GM19025 (cell line): ENCODE measurements around the gene KAZN.

Experiments used
- ATAC-seq: cut with Tn5 transposase; IDR thresholded peaks from one replicate; pipeline ENCODE4 v1.9.1; 2021; ENCODE audit warnings: mild to moderate bottlenecking, low read depth, moderate library complexity; ENCODE audit not compliant: unreplicated experiment

The KAZN gene

GRCh38 chr1:14705824-14706223 lies 107.3 kb downstream of the KAZN start:
- ATAC-seq, result no peak

- ATAC-seq, result no peak
Observed at GRCh38 chr1:14706631-14707030, 108.1 kb downstream of the KAZN start.

GRCh38 chr1:14707531-14708445 lies 109.3 kb downstream of the KAZN start:
- ATAC-seq, result no peak

GRCh38 chr1:14710331-14710730 lies 111.8 kb downstream of the KAZN start:
- ATAC-seq, result no peak

GRCh38 chr1:14712136-14712535 lies 113.7 kb downstream of the KAZN start:
- no peak for ATAC-seq

- no peak for ATAC-seq
Observed at GRCh38 chr1:14713077-14713476, 114.6 kb downstream of the KAZN start.

GRCh38 chr1:14715266-14715665 lies 116.8 kb downstream of the KAZN start:
- ATAC-seq, result no peak

GRCh38 chr1:14715802-14716201 lies 117.3 kb downstream of the KAZN start:
- no peak for ATAC-seq

- no peak for ATAC-seq
Observed at GRCh38 chr1:14716474-14716873, 118.0 kb downstream of the KAZN start.

GRCh38 chr1:14718476-14718875 lies 120.0 kb downstream of the KAZN start:
- no peak for ATAC-seq

GRCh38 chr1:14723401-14723800 lies 124.9 kb downstream of the KAZN start:
- no peak for ATAC-seq

- ATAC-seq, result no peak
Observed at GRCh38 chr1:14724246-14724645, 125.8 kb downstream of the KAZN start.

GRCh38 chr1:14724678-14725077 lies 126.2 kb downstream of the KAZN start:
- no peak for ATAC-seq

- ATAC-seq, result no peak
Observed at GRCh38 chr1:14725238-14725637, 126.8 kb downstream of the KAZN start.

GRCh38 chr1:14725695-14726094 lies 127.2 kb downstream of the KAZN start:
- no peak for ATAC-seq

GRCh38 chr1:14726606-14727005 lies 128.1 kb downstream of the KAZN start:
- ATAC-seq, result no peak

GRCh38 chr1:14728516-14728915 lies 130.0 kb downstream of the KAZN start:
- ATAC-seq, result no peak

GRCh38 chr1:14732728-14733047 lies 134.2 kb downstream of the KAZN start:
- no peak for ATAC-seq

GRCh38 chr1:14733048-14733778 lies 134.7 kb downstream of the KAZN start:
- ATAC-seq, result no peak

- ATAC-seq, result no peak
Observed at GRCh38 chr1:14733779-14734140, 135.3 kb downstream of the KAZN start.

GRCh38 chr1:14735841-14736240 lies 137.4 kb downstream of the KAZN start:
- no peak for ATAC-seq

- no peak for ATAC-seq
Observed at GRCh38 chr1:14737561-14738094, 139.1 kb downstream of the KAZN start.
